ENCODE measurements around the gene SURF1. TPM values are rescaled to one million over a fixed set of nuclear protein-coding genes. Genes with fewer than 3 reads are reported as not detected.
"Not testable (repeated sequence)": the region's sequence is repeated elsewhere in the genome, so short reads cannot be mapped to it uniquely, and the experiment has no call there.

Gene SURF1
- total and polyA plus RNA-seq, 10 of the 15 experiments (the other 5 are each of a cell fraction or from before 2014, with no cell fraction given) = 17.9 to 46.4 (median 29.6) TPM

- TF ChIP-seq REST (IDR thresholded peaks at IDR 0.05; ENCODE audit: low read depth, low read length) = 0 out of 2 replicates have a peak, but pooled peaks have one; percentile 21
- TF ChIP-seq MLLT1 (IDR thresholded peaks at IDR 0.05) = peak; percentile 100
- TF ChIP-seq SRF (IDR thresholded peaks at IDR 0.05; ENCODE audit: low read depth in 2 of 2, low read length in 2 of 2) = peak; percentile 98 to 100
- peak; percentile 87 for TF ChIP-seq IKZF1 (conservative IDR thresholded peaks at IDR 0.05)
- peak; percentile 41 for TF ChIP-seq HDAC6 (IDR thresholded peaks at IDR 0.05; ENCODE audit: unreplicated experiment)
- 0 out of 2 replicates have a peak, but pooled peaks have one; percentile 42 for TF ChIP-seq RAD51 (IDR thresholded peaks at IDR 0.05)
- TF ChIP-seq POLR2AphosphoS2 (IDR thresholded peaks at IDR 0.05; ENCODE audit: low read depth, low read length) = peak; percentile 99
- TF ChIP-seq SIX5 (IDR thresholded peaks at IDR 0.05; ENCODE audit: low read depth, low read length, severe bottlenecking) = peak; percentile 58
- no peak for TF ChIP-seq ZNF622 (IDR thresholded peaks at IDR 0.05)
- TF ChIP-seq IRF4 (IDR thresholded peaks at IDR 0.05; ENCODE audit: low read depth, low read length) = 0 out of 2 replicates have a peak, but pooled peaks have one; percentile 26
- peak; percentile 42; the same call in 1 of the 2 replicates for TF ChIP-seq ZBTB11 (CRISPR knock-in tag; IDR thresholded peaks at IDR 0.05)
- TF ChIP-seq CBX5 (IDR thresholded peaks at IDR 0.05; ENCODE audit: low read depth) = peak; percentile 81; the same call in 1 of the 2 replicates
Measured at GRCh38 chr9:133335924-133336811, 20.1 kb downstream of the SURF1 start, which contains the start of gene SURF6 (continued).

GRCh38 chr9:133334888-133335287, 21.4 kb downstream of the SURF1 start:
- H4K20me1 ChIP-seq (ENCODE audit: control insufficient read depth, insufficient read depth); DNase-seq (ENCODE audit: low read depth, low spot score); in situ Hi-C loops (cut with MboI); H3K4me1 ChIP-seq (ENCODE audit: control insufficient read depth, insufficient read depth, low read length); ATAC-seq; H3K9me3 ChIP-seq (replicated peaks; ENCODE audit: control insufficient read depth, insufficient read depth, low read length); H2AFZ ChIP-seq (ENCODE audit: control insufficient read depth, low read depth, low read length); BruUV-seq (replicated peaks); H3K27ac ChIP-seq (ENCODE audit: control insufficient read depth, insufficient read depth); FAIRE-seq; H3K27me3 ChIP-seq (replicated peaks in 1 of 2; ENCODE audit: control insufficient read depth in 2 of 2, insufficient read depth in 2 of 2, low read length in 1 of 2): not testable (repeated sequence)
- SMC1A ChIA-PET (ENCODE audit: uncharacterized antibody, unreplicated experiment) = interaction anchor here (0.7 to 1.3 kb wide), 4 partner anchors 13 to 143 kb away, joined by 3 to 5 read pairs (median 3); partner anchors contain the start of genes MED22 and RPL7A
- POLR2A ChIA-PET = interaction anchor here (1.6 to 2.0 kb wide), 2 partner anchors 14 to 37 kb away, joined by 8 read pairs; partner anchors contain the start of genes MED22 and RPL7A
- H3K9ac ChIP-seq (ENCODE audit: control insufficient read depth, insufficient read depth, low read length) = peak overlapping the region; percentile 84
- CTCF ChIA-PET = interaction anchor here (1.0 to 1.7 kb wide), 4 partner anchors 32 to 152 kb away, joined by 3 to 4 read pairs (median 3); no protein-coding TSS in a partner anchor
- peaks cover 30% of the 10 kb centered on the region for H3K79me2 ChIP-seq (ENCODE audit: control insufficient read depth, insufficient read depth, low read length)
- peaks cover 18 to 24% of the 10 kb centered on the region in 2 experiments for H3K36me3 ChIP-seq (ENCODE audit: control insufficient read depth in 2 of 2, insufficient read depth in 2 of 2, low read length in 1 of 2)
- peak overlapping the region; percentile 98 for H3K4me3 ChIP-seq
- intact Hi-C loops (cut with micrococcal nuclease; ENCODE audit: unreplicated experiment) = loop anchor here (5.0 kb wide), 1 partner anchor 37 kb away; no protein-coding TSS in a partner anchor
- peak overlapping the region; percentile 45 for H3K4me2 ChIP-seq (ENCODE audit: control insufficient read depth, insufficient read depth)
- RAD21 ChIA-PET (ENCODE audit: unreplicated experiment) = interaction anchor here (1.0 kb wide), 1 partner anchor 36 kb away, joined by 3 read pairs; no protein-coding TSS in a partner anchor
- WGBS (ENCODE audit: insufficient coverage, insufficient replicate concordance, low lambda C conversion rate, missing lambda C conversion rate) = 61% methylated on average over 11 of the region's 11 CpGs
